CD4-positive, alpha-beta T cell treated with Interleukin-6 for 4 hours (primary cell): ENCODE results near the gene C14orf180.

Experiments used
- DNase-seq: peaks from one replicate; pipeline ENCODE4 v3.0.0-alpha.2; 2020; ENCODE audit warnings: mixed read lengths

C14orf180 gene

DNA sequence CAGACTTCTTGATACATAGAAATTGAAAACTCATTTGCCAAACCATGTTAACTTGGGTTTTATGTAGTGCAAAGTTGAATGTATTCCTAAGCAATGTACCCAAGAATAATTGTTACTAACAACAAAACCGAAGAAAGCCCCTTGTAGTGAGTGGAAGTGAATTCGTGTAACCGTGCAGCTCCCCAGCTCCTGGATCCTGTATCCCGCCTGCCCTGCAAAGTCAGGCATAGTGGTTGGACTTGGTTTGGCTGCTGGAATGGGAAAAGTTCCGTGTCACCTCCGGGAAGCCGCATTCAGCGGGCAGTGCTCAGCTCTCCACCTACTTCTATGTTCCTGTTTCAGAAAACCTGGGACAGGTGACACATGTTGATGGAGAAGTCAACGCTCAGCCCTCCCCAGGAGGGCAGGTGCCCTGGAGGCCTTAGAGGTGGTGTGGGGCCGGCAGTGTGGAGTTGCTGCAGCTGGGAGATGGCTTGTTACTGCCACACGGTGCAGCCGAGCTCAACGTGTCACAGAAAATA, 29.2 kb upstream of the C14orf180 start:
- DNase-seq = no peak

DNA sequence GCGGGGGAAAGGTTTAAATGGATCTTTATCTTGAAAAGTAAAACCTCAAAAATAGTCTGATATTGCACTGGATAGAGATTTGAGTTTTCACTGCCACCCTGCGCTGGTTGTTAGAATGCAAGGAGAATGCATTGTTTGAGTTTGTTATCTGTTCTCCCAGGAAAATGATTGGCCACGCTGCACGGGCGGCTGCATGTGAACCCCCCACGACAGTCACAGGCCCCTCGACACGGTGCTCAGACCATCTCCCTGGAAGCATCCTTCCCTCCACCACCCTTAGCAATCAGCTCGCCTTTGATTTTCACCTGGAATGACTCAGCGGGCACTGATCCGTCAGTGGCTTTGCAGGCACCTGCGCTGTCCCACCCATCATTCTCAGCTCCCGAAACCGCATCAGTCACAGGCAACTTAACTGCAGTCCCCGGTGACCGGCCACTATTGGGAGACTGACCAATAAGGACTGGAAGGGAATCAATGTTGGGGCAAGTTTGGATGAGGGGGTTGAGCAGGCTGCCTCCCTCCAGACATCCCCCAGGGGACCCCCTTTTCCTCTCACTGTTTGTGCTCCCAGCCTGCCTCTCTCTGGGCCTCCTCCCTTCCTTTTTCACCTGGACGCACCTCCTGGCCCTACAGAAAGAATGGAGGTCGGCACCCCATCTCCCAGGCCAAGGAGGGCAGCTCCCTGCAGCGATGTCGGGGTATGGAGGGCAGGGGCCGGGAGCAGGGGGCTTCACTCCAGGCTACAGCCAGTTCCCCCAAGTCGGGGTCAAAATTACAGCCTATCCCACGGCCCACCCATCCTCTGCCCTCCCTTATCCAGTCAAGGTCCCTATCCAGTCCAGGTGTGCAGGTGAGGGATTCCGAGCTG, 28.5 kb upstream of the C14orf180 start:
- no peak for DNase-seq

DNA sequence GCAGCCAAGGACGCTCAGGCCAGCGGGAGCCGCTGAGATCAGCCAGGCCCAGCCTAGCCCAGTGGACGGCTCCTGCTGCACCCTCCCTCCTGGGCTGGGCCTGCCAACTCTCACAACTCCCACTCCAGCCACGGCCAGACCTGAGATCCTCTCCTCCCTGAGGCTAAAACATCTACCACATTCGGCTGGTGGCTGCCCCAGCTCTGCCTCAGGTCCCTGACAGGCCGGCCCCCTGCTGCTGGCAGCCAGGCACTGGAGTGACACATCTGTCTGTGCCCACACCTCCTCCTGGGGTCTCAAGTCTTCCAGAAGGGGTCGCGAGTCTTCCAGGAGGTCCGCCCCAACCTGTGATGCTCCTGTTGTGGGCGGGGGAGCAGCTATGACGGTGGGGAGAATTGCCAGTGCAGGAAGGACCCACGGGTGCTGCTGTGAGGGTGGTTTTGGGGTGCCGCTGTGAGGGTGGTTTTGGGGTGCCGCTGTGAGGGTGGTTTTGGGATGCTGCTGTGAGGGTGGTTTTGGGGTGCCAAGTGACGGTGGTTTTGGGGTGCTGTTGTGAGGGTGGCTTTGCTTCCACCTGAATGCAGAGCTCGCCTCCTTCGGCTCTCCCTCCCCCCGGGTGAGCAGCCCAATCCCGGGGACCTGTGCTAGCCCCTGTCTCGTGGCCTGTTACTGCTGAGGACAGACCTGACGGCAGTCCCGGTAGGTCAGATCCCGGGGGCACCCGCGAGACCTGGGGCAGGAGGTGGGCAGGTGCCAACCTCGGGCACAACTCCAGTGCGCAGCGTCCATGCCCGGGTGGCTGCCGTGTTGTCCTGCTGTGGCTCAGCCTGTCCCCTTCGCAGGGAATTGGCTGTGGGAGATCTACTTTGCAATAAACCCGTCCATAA, 27.5 kb upstream of the C14orf180 start:
- no peak for DNase-seq

DNA sequence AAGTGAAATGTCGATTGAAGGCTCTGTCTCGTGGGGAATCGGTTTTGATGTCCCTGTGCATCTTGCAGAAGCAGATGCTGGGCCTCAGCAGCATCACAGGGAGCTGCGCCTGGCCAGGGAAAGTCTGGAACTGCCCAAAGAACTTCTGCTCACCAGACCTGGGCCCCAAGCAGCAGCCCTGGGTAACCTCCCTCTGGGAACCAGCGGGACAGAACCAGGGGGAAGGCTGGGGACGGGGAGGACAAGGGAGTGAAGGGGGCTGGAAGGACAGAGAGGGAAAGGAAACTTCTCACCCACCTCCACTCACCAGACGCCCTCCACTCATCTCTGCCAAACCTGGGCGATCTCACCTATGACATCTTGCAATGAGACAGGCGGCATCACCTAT, 26.8 kb upstream of the C14orf180 start:
- DNase-seq = no peak

DNA sequence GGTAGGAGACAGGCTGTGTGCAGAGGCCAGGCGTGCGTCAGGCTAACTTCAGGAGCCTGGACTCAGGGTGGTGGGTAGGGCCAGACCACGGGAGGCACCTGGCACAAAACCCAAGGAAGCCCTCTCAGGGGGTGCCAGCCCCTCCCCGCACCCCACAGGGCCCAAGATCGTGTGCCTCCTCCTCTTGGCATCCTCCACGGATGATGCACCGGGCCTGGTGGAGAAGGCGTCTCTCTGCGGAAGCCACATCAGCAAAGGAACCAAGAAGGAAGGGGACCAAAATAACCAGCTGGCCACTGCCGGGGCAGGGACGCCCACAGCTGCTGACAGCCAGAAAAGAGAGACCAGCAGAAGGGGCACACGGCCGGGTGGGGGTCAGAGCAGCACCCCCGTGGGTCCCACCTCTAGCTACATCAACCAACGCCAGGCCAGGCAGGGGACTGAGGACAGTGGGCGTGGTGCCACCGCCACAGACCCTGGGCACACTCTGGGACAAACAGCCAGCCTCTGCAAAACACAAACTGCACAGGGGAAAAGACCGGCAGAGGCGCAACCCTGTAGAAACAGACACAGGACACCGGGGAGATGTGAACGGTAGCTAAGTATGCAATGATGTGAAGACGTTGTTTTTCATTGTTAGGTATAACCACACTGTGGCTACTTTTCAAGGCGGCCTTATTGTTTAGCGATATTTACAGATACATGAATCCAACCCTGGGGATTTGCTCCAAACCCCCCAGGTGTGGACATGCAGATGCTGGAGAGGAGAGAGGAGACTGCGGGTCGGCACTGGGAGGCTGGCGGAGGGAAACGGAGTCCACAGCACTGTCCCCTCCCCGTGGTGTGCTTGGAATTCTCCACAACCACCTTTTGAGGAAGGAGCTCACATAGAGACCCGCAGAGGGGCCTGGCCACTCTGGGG, 26.1 kb upstream of the C14orf180 start:
- no peak for DNase-seq

DNA sequence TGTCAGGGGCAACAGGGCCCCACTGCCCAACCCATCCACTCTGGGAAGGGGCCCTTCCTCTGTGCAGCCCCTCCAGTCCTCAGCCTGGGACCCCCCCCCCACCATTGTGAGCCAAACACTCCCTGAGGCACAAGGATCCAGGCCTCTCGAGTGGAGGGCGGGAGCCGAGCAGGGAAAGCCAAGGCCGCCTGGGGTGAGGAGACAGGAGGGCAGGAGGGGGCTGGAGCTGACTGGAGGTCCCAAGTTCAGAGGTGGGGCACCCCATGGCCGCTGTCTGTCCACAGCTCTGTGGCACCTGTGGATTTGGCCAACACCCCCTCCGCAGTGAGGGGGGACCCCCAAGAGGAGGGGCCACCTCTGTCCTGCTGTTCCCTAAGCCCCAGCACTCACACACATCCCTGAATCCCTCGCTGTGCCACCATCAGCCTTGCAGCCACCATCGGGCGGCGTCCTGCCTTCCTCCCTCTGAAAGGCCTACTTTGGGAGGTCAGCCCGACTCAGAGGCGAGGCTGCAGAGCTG, 25.4 kb upstream of the C14orf180 start:
- no peak for DNase-seq

DNA sequence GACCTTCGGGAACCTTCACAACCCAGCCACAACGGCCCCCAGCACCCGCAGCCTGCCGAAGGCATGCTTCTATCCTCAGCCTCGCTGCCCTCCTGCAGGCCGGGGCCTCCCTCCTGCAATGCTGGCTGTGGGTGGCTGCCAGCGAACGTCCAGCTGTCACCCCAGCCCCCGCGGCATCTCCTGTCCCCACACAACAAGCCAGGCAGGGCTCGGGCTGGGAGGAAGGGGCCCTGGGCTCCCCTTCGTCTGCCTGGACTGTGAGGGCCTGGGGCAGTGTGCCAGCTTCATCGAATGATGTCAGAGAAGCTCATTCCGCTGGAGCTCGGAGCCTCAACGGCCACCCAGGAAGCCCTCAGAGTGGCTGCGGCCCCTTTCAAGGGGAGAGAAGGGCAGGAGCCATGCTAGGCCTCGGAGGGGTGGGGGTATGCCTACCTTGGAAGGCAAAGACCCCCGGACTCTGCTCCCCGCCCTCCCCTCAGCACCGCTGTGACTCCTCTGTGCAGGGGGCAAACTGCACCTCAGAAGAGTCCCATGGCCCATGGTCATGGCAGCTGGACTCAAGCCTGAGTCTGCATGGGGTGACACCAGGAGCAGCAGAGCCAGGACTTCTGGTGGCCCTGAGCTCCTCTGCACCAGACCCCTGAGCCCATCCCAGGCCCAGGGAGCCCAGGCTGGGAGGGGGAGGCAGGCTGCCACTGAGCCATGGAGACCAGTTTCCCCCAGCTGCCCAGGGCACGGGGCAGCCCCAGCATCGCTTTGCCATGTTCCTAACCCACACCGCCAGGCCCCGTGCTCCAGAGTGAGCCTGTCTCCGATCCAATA, 24.7 kb upstream of the C14orf180 start:
- DNase-seq = no peak

DNA sequence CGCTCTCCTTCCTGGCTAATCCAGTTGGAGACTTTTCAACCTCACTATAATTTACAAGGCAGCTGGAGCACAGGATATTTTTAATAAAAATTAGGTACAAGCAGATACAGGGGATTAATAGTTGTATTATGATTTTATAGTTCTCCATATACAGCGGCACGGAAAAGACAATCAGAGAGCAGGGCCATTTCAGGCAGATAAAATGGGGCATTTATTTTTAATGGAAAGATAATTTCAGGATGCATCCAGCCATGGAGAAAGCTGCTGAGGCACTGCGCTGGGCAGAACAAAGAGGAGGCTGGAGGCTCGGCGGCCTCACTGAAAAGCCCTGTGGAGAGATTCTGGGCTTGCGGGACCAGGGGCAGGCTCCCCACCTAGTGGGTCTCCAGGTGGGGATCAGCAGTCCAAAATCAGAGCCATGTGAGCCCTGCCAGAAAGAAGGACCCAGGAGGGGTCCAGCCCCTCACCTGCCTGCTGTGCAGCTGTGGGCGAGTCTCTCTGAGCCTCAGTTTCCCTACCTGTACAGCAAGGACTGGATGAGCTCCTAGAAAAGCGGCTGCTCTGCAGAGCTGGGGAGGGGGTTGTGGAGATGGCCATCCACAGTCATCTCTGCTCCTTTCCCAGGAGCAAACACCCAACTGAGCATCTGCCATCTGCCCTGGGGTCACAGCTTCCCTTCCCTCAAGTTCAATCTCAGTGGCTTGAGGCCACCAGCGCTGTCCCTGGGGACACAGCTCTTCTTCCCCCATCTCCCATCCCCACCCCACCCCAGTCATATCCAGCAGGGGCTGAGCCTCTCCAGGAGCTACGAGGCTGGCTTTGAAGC, 23.9 kb upstream of the C14orf180 start:
- DNase-seq = no peak

DNA sequence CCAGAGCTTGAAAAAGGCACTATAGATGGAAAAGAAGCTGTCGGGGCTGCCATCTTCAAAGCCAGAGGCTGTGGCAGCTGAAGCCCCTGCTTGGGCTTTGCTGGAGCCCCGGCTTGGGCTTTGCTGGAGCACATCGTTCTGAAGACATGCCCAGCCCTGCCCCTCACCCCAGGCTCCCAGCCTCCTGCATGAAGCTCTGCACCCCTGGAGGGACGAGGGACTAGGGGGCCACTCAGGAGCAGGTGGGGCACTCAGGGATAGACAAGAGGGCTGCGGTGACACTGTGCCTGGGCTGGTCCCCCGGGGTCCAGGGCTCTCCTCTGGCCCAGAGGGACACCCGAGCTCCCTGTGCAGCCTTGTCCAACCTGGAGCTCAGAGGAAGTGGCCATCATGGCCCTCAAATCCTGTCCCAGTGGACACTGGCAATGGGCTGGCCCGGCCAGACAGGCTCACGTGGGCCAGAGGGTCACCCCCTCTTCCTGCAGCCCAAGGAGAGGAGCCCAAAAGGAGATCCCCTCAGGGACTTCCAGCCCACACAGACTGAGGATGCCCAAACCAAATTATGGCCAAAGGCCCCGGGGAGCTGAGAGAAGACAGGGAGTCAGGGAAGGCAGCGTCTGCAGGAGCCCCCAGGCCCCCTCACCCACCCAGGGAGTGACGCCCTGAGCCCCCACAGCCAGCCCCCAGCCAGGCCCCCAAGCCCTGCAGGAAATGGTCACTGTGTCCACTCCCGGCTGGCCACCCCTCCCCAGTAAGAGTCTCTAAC, 23.1 kb upstream of the C14orf180 start:
- DNase-seq = no peak

DNA sequence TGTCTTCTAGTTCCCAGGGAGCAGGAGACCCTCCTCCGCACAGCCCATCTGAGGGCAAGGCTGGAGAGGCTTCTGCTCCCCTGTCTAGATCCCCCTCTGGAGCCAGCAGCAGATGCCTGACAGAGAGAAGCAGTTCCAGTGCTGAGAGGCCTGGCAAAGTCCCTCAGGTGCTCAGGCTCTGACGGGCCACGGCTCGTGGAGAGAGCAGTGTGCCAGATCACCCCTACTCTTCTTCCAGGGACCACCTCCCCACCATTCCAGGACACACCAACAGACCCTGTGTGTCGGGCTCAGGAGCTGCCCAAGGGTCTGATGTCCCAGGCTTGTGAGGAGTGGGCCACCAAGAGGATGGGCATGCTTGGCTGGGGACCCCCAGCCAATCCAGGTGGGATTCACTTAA, 22.5 kb upstream of the C14orf180 start:
- no peak for DNase-seq

DNA sequence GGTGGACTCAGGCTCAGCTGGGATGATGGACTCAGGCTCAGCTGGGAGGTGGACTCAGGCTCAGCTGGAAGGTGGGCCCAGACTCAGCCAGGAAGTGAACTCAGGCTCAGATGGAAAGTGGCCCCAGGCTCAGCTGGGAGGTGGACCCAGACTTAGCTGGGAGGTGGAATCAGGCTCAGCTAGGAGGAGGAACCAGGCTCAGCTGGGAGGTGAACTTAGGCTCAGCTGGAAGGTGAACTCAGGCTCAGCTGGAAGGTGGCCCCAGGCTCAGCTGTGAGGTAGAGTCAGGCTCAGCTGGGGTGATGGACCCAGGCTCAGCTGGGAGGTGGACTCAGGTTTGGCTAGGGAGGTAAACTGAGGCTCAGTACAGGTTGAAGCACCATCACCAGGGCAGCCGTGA, 21.8 kb upstream of the C14orf180 start:
- DNase-seq = no peak

DNA sequence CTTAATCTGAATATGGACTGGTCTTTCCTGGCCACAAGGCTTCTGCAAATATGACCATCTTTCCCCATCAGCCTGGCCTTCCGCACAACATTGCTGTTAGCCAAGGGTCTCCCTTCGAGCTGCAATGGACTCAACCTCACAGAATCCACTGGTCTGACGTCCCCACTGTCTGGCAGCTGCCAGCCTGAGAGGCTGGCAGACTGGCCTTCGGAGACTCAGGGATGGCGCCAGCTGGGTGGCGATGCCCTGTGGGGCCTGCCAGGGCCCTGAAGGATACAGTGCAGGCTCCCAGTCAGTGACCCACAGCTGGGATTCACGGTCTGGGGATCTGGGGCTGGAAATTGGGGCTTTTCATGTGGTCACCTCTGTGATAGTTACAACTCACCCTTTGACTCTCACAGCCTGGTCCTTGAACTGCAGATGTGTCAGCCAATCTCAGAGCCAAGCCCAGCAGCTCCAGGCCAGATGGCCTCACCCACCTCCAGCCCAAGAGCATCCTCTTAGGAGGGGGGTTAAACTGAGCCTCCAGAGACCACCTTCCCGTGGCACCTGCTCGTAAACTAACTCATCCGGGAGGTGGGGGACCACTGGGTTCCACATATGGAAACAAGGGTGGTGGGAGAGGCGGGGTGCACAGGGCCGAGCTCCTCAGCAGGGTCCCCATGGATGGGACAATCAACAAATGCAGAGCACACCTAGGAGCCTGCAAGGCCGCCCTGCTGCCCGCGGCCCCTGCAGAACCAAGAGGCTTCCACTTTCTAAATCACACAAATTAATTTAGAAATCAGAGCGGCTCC, 21.1 kb upstream of the C14orf180 start:
- DNase-seq = no peak

DNA sequence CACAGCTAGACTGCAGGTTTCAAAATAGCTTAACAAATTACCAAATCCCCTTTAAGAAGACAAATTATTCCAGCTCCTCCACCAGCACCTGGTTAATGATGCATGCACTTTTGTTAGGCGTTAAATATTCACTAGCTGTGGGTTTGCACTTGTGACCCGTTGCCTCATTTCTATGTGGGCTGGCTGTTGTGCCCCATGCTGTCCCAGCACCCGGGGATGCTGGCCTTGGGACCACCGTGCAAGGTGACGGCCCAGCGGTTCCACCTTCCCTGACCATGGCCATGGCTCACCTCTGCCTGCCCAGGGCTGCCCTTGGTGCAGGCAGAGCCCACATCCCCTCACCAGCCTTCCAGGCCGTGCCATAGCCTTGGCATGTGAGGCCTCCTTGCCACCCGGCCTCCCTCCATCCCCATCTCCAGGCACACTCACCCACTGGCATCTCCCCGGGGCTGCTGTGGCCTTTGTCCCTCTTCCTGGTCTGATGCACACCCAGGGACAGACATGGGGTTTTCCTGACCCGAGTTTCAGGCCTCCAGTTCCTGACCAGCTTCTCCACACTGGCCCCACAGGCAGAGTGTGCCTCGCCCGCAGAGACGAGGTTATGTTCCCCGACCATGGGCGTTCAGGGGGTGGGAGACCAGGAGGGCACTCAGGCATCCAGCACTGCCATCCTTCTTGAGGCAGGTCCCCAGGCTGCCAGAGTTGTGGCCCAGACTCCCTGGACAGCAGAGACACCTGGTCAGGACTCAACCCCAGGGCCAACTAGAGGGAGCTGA, 20.3 kb upstream of the C14orf180 start:
- no peak for DNase-seq

DNA sequence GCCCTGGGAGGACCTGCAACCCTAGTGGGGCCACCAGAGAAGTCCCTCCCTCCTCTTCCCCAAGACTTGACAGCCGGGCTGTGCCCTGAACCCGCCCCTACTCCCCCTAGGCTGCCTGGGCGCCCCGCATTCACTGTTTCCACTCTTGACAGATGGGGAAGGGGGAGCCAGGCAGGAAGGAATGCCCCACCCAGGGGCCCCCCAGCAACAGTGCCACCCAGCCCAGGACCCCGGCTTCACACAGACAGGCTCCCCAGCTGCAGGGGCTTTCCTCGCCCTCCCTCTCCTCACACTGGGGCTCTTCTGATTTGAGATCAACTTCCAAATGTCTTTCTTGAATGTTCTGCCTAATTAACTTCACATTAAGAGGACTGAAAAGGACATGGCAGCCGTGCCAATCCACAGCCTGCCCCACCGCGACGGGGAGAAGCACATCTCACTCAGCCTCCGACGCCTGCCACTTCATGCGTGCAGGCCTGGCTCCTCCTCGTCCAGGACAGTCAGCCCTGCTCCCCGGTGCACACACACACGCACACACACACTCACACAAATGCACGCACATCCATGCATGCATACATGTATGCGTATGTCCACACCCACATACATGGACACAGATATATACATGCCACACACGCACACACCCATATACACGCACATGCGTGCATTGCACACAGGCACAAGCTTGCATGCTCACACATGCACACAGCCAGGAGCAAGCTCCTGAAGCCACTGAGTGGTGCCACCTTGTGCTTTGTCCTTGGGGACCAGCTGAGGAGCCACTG, 19.6 kb upstream of the C14orf180 start:
- no peak for DNase-seq

DNA sequence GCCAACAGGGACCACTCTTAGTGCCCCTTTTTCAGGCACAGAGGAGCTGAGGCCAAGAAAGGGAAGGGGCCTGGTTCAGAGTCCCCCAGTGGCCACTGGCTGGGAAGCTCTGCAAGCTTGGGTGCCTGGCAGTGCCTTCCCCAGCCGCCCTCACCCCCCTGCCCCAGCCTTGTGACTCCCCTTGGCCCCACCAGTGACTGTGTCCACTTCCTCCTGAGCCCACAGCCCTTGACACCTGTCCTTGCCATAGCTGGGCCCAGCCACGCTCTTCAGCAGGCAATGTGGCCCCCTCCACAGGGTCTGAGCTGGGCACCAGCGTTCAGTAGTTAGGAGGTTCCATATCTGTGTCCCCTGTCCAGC, 19.0 kb upstream of the C14orf180 start:
- no peak for DNase-seq

DNA sequence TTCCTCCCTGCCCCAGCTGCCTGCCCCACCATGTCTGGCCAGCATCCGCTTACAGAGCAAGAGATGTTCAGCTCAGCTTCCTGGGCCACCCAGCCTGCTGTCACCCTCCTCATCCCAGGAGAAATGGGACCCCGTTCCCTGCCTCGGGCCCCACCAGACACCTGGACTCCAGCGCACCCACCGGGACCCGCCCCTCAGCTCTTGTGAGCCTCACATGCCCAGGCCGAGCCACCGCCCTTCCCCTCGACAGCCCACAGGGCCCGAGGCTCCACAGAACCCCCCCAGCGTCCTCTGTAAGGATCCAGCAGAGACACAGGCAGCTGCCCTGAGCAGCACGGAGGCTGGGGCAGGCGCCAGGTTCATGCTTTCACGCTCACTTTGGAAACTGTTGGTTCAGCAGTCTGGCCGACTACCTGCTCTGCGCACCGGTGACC, 18.4 kb upstream of the C14orf180 start:
- no peak for DNase-seq
